NCI-H146 (cell line): ENCODE results near the gene HIF3A.
"Not testable (repeated sequence)": the region's sequence is repeated elsewhere in the genome, so short reads cannot be mapped to it uniquely, and the experiment has no call there.

ENCODE experiments used
- DNase-seq: peaks from one replicate; lab custom pipeline; 2025; lab: John Stamatoyannopoulos, UW

HIF3A gene

GRCh38 chr19:46294494-46294893, 2.3 kb upstream of the HIF3A start:
- DNase-seq = no peak

GRCh38 chr19:46295401-46296201, 1.2 kb upstream of the HIF3A start:
- no peak for DNase-seq

GRCh38 chr19:46296202-46296480, 701 bp upstream of the HIF3A start:
- no peak for DNase-seq

- DNase-seq = no peak
Measured at GRCh38 chr19:46297700-46298478, 1.0 kb downstream of the HIF3A start.

GRCh38 chr19:46298479-46299003, 1.7 kb downstream of the HIF3A start:
- no peak for DNase-seq

GRCh38 chr19:46299004-46299509, 2.2 kb downstream of the HIF3A start:
- DNase-seq = peak; percentile 84

GRCh38 chr19:46299695-46300094, 2.9 kb downstream of the HIF3A start:
- DNase-seq = no peak

GRCh38 chr19:46303322-46303690, 6.5 kb downstream of the HIF3A start:
- no peak for DNase-seq

- DNase-seq = peak; percentile 68
Measured at GRCh38 chr19:46303691-46304397, 7.0 kb downstream of the HIF3A start.

- DNase-seq = no peak
Measured at GRCh38 chr19:46306501-46306900, 9.7 kb downstream of the HIF3A start.

- DNase-seq = no peak
Measured at GRCh38 chr19:46308510-46308909, 11.7 kb downstream of the HIF3A start.

- DNase-seq = no peak
Measured at GRCh38 chr19:46309056-46309455, 12.2 kb downstream of the HIF3A start.

GRCh38 chr19:46311444-46311843, 14.6 kb downstream of the HIF3A start:
- no peak for DNase-seq

- DNase-seq = not testable (repeated sequence)
Measured at GRCh38 chr19:46313540-46314469, 17.0 kb downstream of the HIF3A start.

GRCh38 chr19:46317339-46317738, 20.5 kb downstream of the HIF3A start:
- DNase-seq = no peak

GRCh38 chr19:46319613-46320012, 22.8 kb downstream of the HIF3A start:
- no peak for DNase-seq

- no peak for DNase-seq
Measured at GRCh38 chr19:46320559-46320958, 23.7 kb downstream of the HIF3A start.

GRCh38 chr19:46321653-46322052, 24.8 kb downstream of the HIF3A start:
- no peak for DNase-seq

GRCh38 chr19:46323227-46323626, 26.4 kb downstream of the HIF3A start:
- DNase-seq = not testable (repeated sequence)

GRCh38 chr19:46324277-46324676, 27.4 kb downstream of the HIF3A start:
- no peak for DNase-seq

GRCh38 chr19:46326608-46327007, 29.8 kb downstream of the HIF3A start:
- DNase-seq = no peak
